GM18873 (cell line): ENCODE measurements around the gene FEN1.

Source experiments
- ATAC-seq: cut with Tn5 transposase; IDR thresholded peaks from one replicate; pipeline ENCODE4 v1.9.1; 2021; ENCODE audit warnings: mild to moderate bottlenecking, moderate library complexity, moderate number of reproducible peaks; ENCODE audit not compliant: unreplicated experiment, low FRiP score

The FEN1 gene

DNA sequence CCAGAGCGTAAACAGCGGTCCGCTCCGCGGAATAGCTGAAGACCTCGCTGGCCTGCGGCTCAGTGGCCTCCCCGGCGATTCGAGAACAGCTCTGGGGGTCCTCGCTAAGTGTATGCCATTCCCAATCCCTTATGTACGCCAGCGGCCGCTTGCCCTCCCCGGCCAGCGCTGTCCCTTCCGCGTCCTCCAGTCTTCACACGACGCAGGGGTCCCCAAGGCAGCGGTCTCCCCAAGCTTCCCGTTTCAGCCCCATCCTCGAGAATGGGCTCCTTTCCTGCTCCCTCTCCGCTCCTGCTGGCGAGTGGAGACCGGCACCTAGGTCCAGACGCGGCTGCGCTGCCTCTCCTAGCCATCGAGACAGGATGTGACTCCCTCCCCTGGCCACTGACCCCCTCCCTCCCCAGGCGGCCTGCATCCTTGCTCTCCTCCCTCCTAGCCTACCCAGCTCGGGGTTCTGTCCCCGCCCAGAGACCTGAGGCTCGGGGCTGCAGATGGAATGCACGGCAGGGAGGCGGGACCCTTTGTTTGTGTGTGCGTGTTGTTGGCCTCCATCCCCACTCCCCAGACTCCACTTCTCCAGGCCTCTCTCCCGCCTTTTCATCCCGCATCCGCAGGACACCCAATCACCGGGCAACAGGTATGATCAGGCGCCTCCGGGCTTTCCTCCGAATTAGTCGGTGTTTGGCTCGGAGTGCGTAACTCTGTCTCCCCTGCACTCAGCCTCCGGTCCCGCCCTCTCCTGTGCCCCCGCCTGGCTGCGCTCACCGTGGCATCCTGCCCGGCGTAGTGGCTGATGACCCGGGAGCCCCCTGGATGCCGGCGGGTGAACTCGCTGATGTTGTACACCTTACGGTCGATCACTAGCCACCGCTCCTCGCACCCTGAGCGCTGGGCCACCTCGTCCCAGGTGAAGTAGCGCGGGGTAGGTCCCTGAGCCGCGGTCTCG lies 23.4 kb downstream of the FEN1 start:
- ATAC-seq, result peak; percentile 29

DNA sequence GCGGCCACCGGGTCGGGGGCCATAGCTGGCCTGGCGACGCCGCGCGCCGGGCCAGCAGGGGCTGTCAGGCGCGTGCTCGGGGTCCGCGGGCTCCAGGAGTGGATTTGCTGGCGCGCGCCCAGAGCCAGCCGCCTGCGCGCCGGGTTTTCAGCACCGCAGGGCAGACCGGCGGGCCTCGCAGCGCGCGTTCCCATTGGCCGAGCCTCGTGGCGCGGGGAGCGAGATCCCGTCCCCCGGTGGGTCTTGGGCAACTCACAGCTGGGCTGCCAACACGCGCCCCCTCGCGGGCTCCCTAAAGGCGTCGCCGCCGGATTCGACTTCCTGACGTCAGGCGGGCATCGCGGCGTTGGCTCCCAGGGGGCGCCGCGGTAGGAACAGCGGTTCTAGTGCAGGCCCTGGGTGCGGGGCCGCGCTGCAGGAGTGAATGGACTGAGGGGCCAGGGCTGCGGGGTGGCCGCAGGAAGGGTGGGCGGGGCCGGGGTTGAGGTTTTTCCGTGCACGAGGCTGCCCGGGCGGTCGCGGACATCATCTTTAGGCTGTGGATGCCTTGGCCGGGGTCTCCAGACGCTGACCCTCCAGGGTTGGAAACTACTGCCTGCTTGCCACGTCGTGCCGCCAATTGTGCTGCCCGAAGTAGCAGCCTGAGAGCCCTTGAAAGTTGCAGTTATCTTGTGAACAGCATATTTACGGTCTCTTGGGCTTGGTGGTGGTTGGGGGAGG lies 24.2 kb downstream of the FEN1 start, which contains the start of gene FADS1:
TSS of gene FADS1 (minus strand) at position 268 of the 720 bp plus-strand sequence. CDS start at position 194, 74 bp downstream.
- peak; percentile 38 for ATAC-seq

DNA sequence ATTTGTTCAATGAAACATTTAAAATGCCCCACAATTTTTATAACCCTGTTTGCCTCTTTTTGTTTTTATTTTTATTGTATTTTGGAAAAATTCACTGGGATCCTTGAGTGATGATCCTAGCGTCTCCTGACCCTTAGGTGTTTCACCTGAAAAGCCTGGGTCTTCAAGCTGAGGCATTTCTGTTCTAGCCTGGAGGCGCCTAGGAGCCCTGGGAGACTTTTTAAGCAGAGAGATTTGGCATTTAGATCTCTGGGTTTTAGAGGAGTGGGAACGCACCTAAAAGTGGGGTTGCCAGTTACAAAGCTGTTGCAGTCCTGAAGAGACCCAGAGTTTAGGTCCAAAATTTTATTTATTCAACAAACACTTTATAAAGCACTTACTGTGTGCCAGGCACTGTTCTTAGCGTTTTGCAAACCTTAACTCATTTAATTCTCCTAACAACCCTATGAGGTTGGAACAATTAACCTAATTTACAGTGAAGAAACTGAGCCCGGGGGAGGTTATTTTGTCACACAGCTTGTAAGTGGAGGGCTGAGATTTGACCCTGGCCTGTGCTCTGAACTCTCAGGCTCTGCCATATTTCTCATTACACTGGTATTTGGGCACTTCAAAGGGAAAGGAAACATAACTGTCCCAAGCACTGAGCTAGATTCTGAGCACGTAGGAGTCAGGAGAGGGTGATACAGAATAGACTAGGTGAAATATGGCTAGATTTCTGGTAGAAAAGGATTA lies 24.9 kb downstream of the FEN1 start:
- ATAC-seq, result no peak

DNA sequence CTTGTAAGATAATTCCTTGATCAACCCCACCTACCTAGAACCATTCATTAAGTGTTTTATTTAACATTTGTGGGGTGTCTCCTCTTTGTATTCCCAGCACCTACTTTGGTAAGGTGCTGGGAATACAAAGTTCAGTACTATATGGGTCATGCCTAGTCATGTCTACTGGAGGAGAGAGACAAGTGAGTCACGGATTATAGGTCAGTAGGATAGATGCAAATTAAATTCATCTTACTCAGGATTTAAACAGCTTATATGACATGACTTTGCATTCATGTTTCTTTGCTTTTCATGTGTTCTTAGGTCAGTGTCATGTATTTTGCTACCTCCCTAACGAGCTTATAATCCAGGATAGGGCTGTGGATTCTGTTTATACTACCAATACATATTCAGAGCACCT lies 27.5 kb downstream of the FEN1 start:
- no peak for ATAC-seq

DNA sequence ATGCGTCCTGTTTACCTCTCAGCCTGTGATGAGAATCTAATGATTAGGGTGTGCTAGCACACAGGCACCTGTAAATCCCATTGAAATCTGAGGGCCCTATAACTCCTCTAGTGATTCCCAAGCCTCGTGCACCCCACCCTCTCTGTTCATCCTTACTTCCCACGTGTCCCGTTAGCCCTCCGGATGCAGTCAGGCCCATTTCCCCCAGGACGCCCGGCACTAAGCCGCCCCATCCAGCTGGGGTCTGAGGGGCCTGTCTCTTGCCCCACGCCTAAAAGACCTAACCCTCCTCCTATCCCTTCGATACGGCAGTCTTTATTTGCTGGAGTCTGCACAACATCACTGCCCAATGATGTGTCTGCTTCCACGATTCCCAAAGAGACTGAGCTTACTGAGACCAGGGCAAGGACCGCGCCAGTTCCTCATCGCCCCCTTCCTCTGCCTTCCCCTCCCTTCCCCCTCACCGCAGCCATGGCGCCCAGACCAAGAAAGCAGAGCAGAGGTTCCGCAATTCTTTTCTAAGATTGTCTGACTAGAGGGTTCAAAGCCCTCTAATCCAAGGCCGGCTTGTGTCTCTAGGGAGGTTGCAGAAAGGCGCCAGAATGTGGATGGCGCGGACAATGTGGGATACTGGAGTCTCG lies 34.3 kb downstream of the FEN1 start:
- no peak for ATAC-seq

DNA sequence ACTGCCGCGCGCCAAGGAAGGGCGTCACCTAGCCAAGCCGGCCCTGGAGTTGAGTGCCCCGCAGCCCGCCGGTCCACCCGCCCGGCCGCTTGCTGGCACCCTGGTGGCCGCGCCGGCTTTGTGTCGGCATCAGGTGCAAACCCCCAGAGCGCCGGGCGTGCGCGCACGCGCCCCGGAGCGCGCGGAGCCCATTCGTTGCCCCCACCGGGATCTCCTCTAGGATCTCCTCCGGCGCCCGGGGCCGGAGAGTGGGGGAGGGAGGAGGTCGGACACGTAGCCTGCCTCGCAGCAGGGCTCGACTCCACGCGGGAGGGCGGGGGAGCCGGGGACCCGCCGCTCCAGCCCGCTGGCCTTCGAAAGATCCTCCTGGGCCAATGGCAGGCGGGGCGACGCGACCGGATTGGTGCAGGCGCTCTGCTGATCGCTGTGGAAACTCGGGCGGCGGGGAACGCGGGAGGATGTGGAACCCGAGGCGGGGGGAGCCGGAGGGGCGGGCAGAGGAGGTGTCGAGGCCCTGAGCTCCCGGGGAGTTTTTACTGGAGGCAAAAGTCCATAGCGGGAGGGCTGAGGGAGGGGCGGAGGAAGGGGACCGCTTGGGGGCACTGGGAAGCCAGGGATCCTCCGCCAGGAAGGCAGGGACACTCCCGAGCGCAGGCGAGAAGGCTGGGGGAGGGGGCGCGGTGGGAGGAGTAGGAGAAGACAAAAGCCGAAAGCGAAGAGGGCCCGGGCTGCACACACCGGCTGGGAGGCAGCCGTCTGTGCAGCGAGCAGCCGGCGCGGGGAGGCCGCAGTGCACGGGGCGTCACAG lies 35.1 kb downstream of the FEN1 start, which contains the start of gene FADS2:
TSS of gene FADS2 (plus strand) at position 730 of the 808 bp plus-strand sequence. CDS start 91 bp downstream, outside the sequence.
- peak; percentile 50 for ATAC-seq

DNA sequence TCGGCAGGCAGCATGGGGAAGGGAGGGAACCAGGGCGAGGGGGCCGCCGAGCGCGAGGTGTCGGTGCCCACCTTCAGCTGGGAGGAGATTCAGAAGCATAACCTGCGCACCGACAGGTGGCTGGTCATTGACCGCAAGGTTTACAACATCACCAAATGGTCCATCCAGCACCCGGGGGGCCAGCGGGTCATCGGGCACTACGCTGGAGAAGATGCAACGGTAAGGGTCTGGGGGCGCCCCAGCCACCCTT lies 35.6 kb downstream of the FEN1 start:
- ATAC-seq, result no peak

DNA sequence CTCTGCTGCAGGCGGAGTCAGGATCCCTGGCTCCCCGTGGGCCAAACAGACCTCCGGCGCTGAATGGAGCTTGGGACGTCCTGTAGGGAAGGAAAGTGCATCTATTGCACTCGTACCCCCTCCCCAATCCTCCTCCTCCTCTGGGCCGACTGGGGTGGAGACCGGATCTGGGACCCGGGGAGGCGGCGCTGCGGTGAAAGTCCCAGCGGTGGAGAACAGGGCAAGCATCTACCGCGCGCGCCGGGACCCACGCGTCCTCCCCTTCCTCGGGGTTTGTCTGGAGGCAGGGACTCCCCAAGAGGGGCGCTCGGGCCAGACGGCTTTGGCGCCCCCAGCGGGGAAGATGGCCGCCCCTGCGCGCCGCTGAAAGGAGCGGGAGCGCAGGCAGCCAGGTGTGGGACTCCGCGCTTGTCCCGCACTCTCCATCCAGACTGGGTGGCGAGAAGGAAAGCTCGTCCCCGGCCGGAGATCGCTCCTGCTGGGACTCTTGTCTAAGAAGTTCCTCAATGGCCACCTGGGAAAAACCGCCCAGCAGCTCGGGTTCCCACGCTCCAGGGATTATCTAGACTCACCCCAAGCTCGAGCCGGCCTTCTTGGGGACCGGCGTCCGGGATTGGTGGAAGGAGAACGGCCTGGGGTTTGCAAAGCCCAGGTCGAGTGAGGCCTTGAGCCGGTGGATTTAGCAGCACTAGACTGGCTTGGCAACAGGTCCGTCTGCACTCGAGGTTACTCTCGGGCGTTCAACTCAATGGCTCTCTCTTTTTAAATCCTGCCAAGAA lies 36.1 kb downstream of the FEN1 start:
- ATAC-seq, result no peak

DNA sequence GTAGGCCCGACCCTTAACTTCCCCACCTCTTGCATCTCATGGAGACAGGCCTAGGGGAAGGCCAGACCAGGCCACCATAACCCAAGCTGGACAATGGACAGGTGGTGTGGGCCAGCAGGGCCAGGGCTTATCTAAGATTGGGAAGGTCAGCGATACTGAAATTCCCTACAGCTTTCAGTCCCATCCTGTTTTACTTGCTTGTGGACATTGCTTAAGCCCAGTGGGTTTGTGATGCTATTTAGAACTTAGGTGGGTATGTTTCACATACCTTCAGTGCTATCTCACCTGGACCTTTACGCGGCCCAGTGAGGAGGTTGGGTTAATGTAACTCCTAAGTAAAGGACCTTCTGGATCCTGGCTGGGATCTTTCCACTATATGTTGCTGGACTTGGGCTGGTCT lies 37.1 kb downstream of the FEN1 start:
- no peak for ATAC-seq

DNA sequence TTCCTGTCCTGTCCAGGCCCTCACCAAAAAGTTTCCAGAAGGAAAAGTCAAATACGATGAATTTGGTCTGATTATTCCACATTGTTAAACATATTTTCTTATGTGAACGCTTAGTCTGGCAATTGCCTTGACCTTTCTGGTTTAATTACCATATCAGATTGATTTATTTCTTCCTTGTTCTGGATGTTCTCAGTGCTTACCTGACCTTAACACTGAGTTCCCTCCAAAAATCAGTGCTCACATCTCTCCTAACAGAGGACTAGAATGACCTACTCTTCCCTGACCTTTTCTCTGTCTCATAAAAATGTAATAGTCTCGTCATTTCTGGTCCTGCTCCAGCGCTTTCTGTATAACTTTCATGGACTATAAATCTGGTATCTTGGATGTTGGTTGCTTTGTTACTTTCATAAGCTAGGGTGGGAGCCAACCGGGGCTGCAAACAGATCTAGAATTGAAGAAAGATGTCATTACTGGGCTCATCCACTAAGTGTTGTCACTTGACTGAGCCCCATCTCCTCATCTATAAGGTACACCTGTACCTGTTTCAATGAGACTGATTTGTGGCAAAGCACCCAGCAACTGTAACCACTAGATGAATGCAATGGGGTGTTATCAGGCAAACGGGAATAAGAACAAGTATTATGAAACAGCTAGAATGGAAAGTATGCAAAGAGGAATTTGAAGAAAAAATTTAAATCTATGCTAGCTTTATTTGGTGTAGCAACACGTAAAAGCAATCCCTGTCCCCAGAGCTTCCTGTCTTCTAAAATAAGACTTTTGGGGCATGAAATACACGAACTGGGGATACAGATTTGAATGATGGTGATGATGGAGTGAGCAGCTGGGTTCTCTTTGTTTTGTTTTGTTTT lies 37.8 kb downstream of the FEN1 start:
- ATAC-seq, result no peak

DNA sequence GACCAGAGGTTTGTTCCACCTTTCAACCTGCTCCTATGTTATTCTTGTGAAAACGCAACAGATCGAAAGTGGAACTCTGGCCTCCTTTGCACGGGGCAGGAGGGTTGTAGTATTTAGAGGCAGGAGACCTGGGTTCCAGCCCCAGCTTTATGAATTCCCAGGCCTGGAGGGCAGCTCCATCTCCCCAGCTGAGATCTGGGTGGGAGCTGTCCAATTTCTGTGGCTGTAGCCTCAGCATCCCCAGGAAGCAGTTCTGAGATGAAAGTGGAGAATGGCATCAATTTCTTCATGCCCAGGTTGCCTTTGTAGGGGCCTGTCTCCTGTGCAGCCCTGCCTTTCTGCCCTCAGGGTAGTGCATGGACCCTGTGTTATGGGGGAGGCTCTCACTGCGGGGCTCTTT lies 39.5 kb downstream of the FEN1 start:
- ATAC-seq, result no peak

DNA sequence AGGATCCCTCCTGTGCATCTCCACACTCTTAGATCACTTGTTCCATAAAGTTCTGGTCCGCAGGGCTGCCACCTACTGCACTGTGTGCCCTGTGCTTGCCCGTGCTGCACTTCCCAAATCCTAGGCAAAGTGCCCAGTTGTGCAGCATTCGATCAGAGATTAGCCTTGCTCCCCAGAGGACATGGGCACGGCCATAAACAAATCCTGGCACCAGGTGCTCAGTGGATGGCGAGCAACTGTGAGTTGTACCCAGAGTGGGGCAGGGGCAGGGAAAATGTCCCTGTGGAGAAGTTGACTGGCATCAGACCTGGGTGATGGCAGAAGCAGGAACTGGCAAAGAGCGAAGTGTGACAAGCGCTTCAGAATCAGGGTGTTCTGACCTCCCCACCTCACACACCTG lies 40.0 kb downstream of the FEN1 start:
- no peak for ATAC-seq

DNA sequence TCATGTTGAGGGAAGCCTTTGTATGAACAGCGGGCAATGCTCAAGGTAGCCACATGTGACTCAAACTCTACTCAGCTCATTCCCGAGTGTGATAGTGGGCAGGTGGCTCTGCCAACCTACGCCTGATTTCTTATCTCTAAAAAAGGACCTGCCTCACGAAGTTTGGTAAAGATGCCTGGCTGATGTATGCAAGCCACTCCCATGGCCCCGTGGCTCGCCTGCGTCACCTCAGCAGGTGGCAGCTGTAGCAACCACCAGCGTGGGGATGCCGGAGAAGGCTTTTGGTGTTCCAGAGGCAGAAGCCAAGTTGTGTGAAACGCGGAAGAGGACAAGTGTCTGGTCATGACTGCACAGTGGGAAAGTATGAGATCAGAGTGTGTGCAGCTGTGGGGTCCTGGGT lies 40.8 kb downstream of the FEN1 start:
- ATAC-seq, result no peak

DNA sequence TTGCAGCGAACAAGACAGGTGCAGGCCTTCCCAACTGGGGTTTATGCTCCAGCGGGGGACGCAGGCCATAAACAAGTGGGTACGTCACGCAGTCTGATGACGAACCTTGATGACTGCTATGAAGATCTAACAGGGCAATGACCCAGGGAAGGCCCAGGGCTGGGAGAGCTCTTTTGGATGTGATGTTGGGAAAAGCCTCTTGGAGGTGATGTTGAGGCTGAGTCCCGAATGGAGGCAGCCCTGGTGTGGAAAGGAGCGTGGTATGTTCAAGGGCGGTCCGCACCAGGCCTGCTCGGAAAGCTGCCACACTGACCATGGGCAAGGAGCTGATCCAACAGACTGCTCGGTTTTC lies 41.2 kb downstream of the FEN1 start:
- no peak for ATAC-seq

DNA sequence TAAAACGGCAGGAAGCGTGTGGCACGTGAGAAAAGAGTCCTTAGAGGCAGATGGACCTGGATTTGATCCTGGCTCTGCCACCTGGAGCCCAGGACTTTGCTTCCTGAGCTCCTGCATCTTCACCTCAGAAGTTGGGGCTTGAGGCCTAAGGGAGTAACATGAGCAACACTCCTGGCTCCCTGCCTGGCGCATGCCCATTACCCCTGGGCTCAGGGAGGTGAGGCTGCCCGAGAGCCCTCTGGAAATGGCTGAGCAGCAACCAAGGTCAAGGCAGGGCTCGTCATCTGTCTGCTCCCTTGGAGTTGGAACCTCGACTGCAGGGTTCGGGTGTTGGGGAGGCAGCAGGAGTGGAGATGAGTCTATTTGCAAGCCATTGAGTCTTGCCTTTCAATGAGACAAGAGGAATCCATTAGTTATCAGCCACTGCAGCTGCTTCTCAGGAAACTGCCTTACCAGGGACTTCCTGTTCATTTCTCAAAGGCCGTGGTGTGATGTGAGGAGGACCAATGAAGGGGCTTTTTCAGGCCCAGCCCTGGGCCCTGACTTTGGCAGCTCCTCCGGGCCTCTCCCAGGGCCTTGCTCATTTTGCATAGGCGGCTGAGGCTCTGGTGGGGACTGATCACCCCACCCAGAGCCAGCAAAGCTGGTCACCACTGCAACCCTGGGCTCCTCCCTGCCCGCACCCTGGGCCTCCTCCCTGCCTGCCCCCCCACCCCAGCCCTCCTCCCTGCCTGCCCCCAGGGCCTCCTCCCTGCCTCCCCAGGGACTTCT lies 41.8 kb downstream of the FEN1 start:
- peak; percentile 75 for ATAC-seq

DNA sequence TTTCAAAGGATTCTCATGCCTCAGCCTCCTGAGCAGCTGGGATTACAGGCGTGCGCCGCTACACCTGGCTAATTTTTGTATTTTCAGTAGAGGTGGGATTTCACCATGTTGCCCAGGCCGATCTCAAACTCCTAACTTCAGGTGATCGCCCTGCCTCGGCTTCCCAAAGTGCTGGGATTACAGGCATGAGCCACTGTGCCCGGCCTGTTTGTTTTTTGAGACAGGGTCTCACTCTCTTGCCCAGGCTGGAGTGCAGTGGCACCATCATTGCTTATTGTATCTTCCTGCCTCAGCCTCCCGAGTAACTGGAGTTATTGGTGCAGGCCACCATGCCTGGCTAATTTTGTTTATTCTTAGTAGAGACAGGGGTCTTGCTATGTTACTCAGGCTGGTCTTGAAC lies 43.5 kb downstream of the FEN1 start:
- no peak for ATAC-seq

DNA sequence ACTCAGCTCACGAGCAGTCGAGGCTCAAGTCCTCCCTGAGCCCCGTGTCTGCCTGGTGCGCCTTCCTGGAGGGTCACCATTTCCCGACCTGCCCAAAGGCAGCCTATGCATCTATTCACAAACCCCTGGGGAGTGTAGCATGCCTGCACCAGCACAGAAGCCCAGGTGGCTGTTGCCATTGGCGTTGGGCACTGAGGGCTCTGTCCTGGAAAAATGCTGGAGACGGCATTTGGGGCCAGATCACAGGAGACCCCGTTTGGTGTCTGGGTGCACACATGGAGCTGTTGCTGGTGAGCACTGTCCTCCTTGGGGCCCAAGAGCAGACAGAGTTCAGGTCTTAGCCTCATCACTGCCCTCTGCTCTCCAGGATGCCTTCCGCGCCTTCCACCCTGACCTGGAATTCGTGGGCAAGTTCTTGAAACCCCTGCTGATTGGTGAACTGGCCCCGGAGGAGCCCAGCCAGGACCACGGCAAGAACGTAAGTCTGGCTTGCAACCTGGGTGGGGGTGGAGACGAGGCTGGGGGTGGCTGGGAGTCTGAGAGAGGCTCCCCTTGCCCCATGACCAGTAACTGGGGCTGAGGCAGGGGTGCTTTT lies 44.8 kb downstream of the FEN1 start:
- no peak for ATAC-seq
